GM21526 (cell line): Measurements from ENCODE around the gene TLE3.
A peak's percentile ranks its signal among the peaks of the same experiment; 100 is the strongest.
"Not testable (repeated sequence)": the region's sequence is repeated elsewhere in the genome, so short reads cannot be mapped to it uniquely, and the experiment has no call there.

Source experiments
- ATAC-seq: cut with Tn5 transposase; IDR thresholded peaks from one replicate; pipeline ENCODE4 v1.9.1; 2021; ENCODE audit warnings: moderate library complexity; ENCODE audit not compliant: unreplicated experiment, low FRiP score

The TLE3 gene

GRCh38 chr15:70097321-70098152 is at the start of gene TLE3:
Gene TLE3, minus strand, starts transcription at chr15:70097917. Its CDS starts 1,119 bp downstream, at chr15:70096798.
- peak; percentile 51 for ATAC-seq

DNA sequence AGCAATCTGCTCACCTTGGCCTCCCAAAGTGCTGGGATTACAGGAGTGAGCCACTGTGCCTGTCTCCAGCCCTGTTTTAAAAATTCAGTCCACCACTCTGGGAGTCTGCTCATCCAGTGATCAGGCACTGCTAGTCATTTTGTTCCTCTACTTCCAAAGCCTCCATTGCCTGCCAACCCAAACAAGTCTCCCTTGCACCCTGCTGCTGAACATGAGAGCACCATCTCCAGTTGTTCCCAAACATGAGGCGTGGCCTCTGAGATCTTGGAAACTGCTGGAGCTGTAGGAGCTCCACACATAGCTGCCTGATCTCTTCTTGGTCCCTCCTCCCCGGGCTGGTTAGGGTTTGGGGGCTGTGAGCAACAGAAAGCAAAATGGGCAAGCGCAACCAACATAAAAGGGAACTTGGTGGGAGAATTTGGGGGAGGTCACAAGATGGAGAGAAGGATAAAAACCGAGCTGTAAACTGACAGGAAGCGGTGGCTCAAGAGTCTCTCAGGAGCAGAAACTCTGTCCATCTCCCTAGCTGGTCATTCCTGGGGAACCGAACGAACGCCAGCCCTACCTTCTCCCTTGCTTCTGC is 49.6 kb upstream of the TLE3 start:
- ATAC-seq, result no peak

DNA sequence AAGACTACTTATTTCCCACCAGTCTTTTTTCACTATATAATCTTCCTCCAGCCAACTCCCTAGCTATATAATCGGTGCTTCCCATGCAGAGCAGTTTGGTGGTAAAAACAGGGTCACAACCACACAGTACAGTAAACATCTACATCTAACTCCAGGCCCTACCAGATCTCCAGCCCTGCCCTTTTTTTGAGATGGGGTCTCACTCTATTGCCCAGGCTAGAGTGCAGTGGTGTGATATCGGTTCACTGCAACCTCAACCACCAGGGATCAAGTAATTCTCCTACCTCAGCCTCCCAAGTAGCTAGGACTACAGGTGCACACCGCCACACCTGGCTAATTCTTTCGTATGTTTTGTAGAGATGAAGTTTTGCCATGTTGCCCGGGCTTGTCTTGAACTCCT is 49.1 kb upstream of the TLE3 start:
- no peak for ATAC-seq

DNA sequence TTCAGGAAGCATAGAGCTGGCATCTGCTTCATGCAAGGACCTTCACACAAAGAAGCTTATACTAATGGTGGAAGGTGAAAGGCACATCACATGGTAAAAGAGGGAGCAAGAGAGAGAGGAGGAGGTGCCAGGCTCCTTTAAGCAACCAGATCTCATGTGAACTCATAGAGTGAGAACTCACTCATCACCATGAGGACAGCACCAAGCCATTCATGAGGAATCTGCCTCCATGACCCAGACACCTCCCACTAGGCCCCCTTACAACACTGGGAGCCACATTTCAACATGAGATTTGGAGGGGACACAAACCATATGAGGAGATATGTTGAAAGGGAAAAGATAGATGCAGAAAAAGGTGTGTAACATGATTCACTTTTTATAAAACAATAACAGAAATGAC is 48.4 kb upstream of the TLE3 start:
- ATAC-seq, result no peak

GRCh38 chr15:70145261-70145660 is 47.5 kb upstream of the TLE3 start:
- ATAC-seq, result no peak

DNA sequence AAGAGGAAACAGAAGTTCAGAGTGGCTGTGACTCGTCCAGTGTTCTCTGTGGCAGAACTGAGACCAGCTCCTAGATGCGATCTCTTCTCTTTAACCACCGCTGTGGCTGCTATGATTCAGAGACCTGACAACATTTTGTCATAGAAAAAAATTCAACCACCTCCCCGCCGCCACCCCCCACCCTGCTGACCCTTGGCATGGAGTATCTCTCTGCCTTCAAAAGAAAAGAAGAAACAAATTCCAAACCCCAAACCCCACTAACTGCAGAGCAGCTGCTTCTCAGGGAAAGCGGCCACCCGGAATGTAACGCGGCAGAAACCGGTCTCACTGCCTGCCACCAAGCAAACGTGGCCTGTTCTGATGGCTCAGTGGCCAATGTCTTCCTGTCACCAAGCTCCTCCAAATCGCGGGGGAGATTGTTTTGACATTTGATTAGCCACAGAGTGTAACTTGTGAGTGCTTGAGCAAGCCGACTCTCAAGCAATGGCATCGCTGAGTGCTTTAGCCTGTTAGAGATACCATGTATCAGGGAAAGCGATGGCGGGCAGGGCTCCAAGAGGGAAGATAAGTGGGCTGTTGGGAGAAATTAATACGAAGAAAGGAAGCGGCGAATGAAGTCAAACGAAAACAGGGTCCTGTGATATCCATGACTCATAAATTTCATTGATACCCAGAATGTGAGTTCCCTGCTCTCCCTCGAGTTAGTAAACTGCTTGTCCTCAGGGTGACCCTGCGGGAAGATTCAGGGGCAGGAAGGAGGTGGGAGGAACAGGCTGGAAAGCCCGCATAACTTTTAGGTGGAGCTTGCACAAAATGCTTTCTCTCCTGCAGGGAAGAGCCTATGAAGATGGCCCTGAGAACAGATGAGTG is 44.8 kb upstream of the TLE3 start:
- no peak for ATAC-seq

DNA sequence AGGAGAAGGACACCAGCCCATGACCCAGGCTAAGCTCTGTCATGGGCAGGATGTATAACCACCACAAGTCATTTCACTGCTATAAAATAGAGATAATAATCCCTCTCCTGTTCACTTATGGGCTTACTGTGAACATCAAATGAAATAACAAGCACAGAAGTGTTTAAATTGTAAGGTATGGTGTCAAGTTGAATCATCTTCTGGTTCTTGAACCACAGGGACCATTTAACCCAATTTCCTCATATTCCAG is 44.3 kb upstream of the TLE3 start:
- no peak for ATAC-seq

DNA sequence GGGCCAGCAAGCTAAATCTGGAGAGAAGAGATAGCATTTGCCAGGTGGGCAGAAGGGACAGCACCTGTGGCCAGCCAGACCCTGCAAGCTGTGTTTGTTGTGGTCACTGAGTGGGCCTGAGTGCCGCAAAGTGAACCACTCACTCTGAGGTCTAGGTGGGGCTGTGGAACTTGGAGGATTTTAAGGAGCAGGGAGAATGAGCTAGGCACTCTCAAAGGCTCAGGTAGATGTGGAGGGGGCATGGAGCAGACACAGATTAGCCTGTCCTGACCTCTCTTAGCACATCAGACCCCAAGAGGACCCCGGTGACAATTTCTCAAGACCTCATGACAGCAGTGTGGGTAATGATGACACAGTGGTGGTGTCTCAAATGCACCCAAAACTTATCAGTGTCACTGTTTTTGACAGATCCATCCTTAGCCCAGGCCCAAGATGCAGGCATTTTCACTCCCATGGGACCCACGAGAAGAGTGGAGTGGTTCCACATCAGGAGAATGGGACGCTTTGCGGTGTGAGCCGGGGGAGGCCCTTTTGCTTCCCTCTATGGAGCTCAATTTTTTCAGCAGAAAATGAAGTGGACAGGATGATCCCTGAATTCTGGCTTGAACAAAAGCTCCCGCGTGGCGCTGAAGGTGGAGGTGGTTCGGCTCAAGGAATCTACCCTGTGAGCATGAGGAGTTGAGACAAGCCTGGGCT is 43.8 kb upstream of the TLE3 start:
- no peak for ATAC-seq

DNA sequence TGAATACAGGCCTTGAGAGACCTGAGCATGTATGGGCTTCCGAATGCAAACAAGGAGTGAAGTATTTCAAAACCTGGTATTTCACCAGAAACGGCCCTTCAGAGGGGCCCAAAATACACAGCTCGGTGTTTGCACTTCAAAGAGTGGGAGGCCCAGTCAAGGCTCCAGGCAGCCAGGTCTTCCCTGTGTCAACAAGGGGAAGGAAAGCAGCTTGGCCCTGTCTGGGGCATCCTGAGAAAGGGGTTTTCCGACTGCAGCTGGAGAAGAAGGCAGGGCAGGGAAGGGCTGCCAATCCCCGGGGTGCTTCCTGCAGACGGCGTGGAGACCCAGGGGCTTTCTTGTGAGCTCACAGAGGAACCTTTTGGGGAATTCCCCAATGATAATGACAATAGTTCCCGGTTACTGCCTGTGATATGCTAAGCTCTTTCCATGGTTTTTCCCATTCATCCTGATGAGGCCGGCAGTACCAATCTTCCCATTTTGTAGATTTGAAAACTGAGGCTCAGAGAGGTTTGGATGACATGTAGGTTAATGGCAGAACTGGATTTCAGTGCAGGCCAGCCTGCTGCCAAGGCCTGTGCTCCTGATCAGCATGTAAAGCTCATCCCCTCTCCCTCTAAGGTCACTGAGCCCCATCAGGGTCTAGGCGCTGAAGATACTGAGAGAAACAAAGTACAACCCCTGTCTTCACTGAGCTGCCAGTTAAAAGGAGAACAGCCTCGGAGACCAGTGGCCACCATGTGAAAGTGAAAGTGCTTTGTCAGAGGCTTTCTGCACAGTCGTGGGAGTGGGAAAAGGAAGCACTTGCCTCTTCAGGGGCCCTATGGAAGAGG is 43.0 kb upstream of the TLE3 start:
- no peak for ATAC-seq

DNA sequence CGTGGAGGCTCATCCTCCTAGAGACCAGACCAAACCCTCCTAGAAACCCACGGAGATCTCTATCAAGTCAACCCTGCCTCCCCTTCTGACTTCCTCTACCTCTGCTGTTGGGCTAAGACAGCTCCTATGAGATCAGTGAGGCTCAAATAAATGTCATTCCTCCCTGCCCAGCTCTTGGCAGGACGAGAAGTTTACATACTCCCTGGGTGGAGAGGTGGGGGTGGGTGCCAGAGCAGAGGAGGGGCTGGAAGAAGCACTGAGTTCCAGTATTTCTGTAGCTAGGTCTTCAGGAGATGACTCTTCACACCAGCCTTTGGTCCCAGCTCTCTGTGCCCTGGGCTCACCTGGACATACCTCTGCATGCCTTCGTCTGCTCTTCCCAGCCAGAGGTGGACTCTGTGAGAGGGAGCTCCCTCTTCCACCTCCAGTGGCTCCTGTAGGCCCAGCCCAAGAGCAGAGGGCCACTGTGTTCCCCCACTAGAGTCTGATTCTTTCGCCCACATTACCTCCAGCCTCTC is 42.4 kb upstream of the TLE3 start:
- no peak for ATAC-seq

- no peak for ATAC-seq
Observed at GRCh38 chr15:70137967-70138366, 40.2 kb upstream of the TLE3 start.

GRCh38 chr15:70137021-70137420 is 39.3 kb upstream of the TLE3 start:
- ATAC-seq, result not testable (repeated sequence)

GRCh38 chr15:70133781-70134421 is 36.2 kb upstream of the TLE3 start:
- ATAC-seq, result no peak

DNA sequence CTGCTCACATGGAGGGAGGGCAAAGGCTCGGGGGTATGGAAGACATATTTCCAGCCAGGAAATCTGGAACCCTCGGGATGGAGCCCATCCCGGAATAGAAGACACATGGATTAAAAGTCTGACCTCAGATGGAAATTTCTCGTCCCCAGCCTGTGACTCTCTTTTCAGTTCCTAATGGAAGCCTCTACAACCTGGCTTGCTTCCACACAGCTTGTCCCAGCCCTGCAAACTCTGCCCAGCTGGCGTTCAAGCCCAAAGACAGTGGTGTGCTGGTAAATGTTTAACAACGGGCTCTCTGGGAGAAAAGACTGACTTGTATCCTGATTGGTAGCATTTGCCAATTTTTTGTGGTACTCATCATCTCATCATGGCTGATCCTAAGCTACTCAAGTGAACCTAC is 35.6 kb upstream of the TLE3 start:
- ATAC-seq, result no peak

- ATAC-seq, result no peak
Observed at GRCh38 chr15:70132571-70132970, 34.9 kb upstream of the TLE3 start.

DNA sequence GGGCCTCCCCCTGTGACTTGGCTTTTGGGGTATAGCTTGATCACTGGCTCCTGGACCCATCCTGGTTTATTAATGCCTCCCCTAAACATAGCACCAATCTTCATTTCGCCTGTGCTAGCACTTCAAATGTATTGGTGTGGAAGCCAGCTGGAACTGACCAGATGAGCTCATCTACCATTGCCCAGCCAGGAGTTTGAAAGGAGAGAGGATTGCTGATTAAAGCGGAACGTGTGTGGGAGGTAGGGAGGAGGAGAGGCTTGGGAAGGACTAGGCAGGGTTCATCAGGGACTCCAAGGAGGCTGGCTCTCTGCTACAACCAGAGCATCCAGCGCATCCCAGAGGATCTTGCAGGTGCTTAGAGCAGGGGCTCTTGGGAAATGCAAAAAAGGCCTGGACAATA is 34.4 kb upstream of the TLE3 start:
- ATAC-seq, result no peak

DNA sequence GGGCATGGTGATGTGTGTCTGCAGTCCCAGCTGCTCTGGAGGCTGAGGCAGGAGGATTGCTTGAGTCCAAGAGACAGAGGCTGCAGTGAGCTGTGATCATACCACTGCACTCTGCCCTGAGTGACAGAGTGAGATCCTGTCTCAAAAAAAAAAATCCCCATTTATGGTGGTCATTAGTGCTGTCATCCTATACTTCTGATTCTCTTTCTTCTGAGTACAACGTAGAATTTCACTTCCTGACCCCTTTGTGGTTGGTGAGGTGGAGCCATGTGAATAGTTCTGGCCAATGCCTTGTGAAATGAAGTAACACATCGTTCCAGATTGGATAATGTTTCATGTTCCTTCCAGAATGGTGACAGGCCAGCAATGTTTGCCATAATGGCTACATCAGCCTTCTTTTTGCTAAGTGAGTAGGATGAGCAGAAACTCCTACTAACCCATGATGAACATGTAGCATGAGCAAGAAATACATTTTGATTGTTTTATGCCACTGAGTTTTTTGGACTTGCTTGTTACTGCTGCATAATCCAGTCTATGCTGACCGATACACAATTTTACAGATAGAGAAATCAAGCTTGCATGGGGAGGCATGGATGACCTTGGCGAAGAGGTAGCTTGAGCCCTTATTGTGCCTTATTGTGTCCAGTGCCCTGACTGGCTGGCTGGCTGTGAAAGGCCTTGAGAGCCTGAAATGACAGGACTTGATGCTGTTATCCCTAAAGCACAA is 30.9 kb upstream of the TLE3 start:
- no peak for ATAC-seq

- no peak for ATAC-seq
Observed at GRCh38 chr15:70127770-70128413, 30.2 kb upstream of the TLE3 start.
